ENCODE data around the gene CTNNA3.

Gene CTNNA3

DNA sequence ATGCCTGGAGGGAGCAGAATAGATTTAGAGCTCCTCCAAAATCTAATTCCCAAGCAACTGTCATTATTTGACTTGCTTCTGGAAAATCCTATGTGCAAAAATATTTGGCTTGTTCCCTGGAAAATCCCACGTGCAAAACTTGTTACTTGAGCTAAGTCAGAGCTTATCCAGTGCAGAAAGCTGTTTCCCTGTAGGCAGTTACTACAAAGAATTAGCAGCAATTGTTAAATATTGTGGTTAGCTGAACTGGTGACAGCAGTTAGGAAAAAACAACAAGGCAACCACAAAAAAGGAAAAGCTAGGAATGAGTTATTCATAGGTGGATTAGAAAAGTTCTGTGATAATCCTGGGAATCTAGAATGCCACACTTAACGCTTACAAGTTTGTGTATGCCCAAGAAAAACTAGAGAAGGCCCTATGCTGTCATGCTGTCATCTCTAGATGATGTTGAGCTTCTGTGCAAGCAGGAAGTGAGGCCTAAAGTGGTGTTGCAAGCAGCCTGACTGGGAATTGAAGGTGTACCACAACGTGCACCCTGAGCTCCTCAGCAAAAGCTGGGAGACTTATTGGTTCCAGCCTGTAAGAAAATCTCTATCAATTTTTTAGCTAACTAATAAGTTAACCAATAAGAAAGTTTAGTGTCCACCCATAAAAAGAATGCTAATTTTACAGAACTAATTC is 1508.8 kb downstream of the CTNNA3 start:
- H3K4me2 ChIP-seq (ENCODE audit: low read depth, low read length, poor library complexity, severe bottlenecking): no peak overlapping the region
- no peak for TF ChIP-seq CTCF (conservative IDR thresholded peaks at IDR 0.05; ENCODE audit: low read length)
- TF ChIP-seq EZH2phosphoT487 (IDR thresholded peaks at IDR 0.05; ENCODE audit: borderline replicate concordance): no peak
- H3K9ac ChIP-seq (ENCODE audit: low read depth, low read length, poor library complexity, severe bottlenecking): no peak overlapping the region

DNA sequence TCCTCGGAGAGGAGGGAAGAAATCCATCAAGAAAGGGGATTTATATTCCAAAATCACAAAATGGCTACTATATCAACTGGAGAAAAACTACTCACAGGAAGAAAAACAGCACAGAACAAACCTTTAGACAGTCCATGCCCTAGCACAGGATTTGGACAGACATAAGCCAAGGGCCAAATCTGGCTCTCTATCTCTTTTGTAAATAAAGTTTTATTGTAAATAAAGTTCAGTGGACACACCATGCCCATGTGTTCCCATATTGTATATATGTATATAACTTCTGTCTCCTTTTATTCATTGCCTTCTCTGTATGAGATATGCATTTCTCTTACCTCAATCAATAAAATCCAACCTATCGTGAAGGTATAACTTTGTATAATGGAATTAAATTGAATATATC is 1513.0 kb downstream of the CTNNA3 start:
- H3K9ac ChIP-seq (ENCODE audit: low read depth, low read length, poor library complexity, severe bottlenecking): no peak overlapping the region
- H3K27me3 ChIP-seq (ENCODE audit: insufficient read depth, low read length, poor library complexity, severe bottlenecking): no peaks in the 10 kb centered on the region
- no peaks in the 10 kb centered on the region for H3K79me2 ChIP-seq (ENCODE audit: insufficient read depth, low read length)
- no peaks in the 10 kb centered on the region for H3F3A ChIP-seq (ENCODE audit: low read depth)
- TF ChIP-seq CTCF (conservative IDR thresholded peaks at IDR 0.05; ENCODE audit: low read length) (no peak), EZH2phosphoT487 (IDR thresholded peaks at IDR 0.05; ENCODE audit: borderline replicate concordance) (no peak)
- H4K20me1 ChIP-seq (ENCODE audit: insufficient read depth, low read length, poor library complexity, severe bottlenecking): no peaks in the 10 kb centered on the region
- H2AFZ ChIP-seq (ENCODE audit: low read length): no peak overlapping the region
- no peaks in the 10 kb centered on the region for H3K4me1 ChIP-seq (ENCODE audit: insufficient read depth, low read length, poor library complexity, severe bottlenecking)
- no peaks in the 10 kb centered on the region for H3K9me2 ChIP-seq (replicated peaks; ENCODE audit: low read depth, low read length)
- no peaks in the 10 kb centered on the region for H3K36me3 ChIP-seq (ENCODE audit: insufficient read depth, low read length)
- H3K4me3 ChIP-seq (ENCODE audit: low read length, poor library complexity, severe bottlenecking): no peak overlapping the region
- H3K4me2 ChIP-seq (ENCODE audit: low read depth, low read length, poor library complexity, severe bottlenecking): no peak overlapping the region
- H3K9me3 ChIP-seq (ENCODE audit: insufficient read depth, low read depth, low read length): no peaks in the 10 kb centered on the region

More for the DNA sequence above, 1508.8 kb downstream of the CTNNA3 start:
- Histone ChIP-seq H3K79me2 (ENCODE audit: insufficient read depth, low read length) (no peaks in the 10 kb centered on the region), H2AFZ (ENCODE audit: low read length) (peak overlapping the region; percentile 43), H3F3A (ENCODE audit: low read depth) (no peaks in the 10 kb centered on the region), H3K27me3 (ENCODE audit: insufficient read depth, low read length, poor library complexity, severe bottlenecking) (no peaks in the 10 kb centered on the region), H4K20me1 (ENCODE audit: insufficient read depth, low read length, poor library complexity, severe bottlenecking) (no peaks in the 10 kb centered on the region), H3K9me2 (replicated peaks; ENCODE audit: low read depth, low read length) (no peaks in the 10 kb centered on the region), H3K4me1 (ENCODE audit: insufficient read depth, low read length, poor library complexity, severe bottlenecking) (no peaks in the 10 kb centered on the region), H3K9me3 (ENCODE audit: insufficient read depth, low read depth, low read length) (no peaks in the 10 kb centered on the region), H3K4me3 (ENCODE audit: low read length, poor library complexity, severe bottlenecking) (no peak overlapping the region), H3K36me3 (ENCODE audit: insufficient read depth, low read length) (no peaks in the 10 kb centered on the region)

- Histone ChIP-seq H3K9me3 (ENCODE audit: insufficient read depth, low read depth, low read length) (no peaks in the 10 kb centered on the region), H3K36me3 (ENCODE audit: insufficient read depth, low read length) (no peaks in the 10 kb centered on the region), H2AFZ (ENCODE audit: low read length) (peak overlapping the region; percentile 90), H3K4me3 (ENCODE audit: low read length, poor library complexity, severe bottlenecking) (no peak overlapping the region), H3K4me2 (ENCODE audit: low read depth, low read length, poor library complexity, severe bottlenecking) (peak overlapping the region; percentile 41), H3K4me1 (ENCODE audit: insufficient read depth, low read length, poor library complexity, severe bottlenecking) (no peaks in the 10 kb centered on the region), H3K9ac (ENCODE audit: low read depth, low read length, poor library complexity, severe bottlenecking) (no peak overlapping the region), H4K20me1 (ENCODE audit: insufficient read depth, low read length, poor library complexity, severe bottlenecking) (no peaks in the 10 kb centered on the region), H3K79me2 (ENCODE audit: insufficient read depth, low read length) (no peaks in the 10 kb centered on the region), H3F3A (ENCODE audit: low read depth) (no peaks in the 10 kb centered on the region), H3K9me2 (replicated peaks; ENCODE audit: low read depth, low read length) (no peaks in the 10 kb centered on the region), H3K27me3 (ENCODE audit: insufficient read depth, low read length, poor library complexity, severe bottlenecking) (no peaks in the 10 kb centered on the region)
- TF ChIP-seq EZH2phosphoT487 (IDR thresholded peaks at IDR 0.05; ENCODE audit: borderline replicate concordance) (no peak), CTCF (conservative IDR thresholded peaks at IDR 0.05; ENCODE audit: low read length) (peak; percentile 75)
These were observed 1515.2 kb downstream of the CTNNA3 start for GRCh38 chr10:66180581-66181318.
